H9 (cell line): Measurements from ENCODE around the gene TEX38. TPM values are rescaled to one million over a fixed set of nuclear protein-coding genes. Genes with fewer than 3 reads are reported as not detected.

ENCODE experiments used
- DNase-seq: peaks from one replicate; pipeline ENCODE4 v3.0.0-alpha.2; 2017
- H2AFZ ChIP-seq: one replicate; pipeline ENCODE4 v1.6.1; 2013; ENCODE audit warnings: mild to moderate bottlenecking, low read length, control low read depth, moderate library complexity
- H2AK5ac ChIP-seq: 2 replicates; pipeline ENCODE4 v1.6.1; 2013; ENCODE audit warnings: low read length, control low read depth, mixed read lengths; ENCODE audit not compliant: insufficient read length
- H2BK120ac ChIP-seq: one replicate; pipeline ENCODE4 v1.6.1; 2013; ENCODE audit warnings: low read depth, mild to moderate bottlenecking, low read length, control low read depth, inconsistent platforms; ENCODE audit not compliant: poor library complexity, severe bottlenecking
- H2BK12ac ChIP-seq: 2 replicates; pipeline ENCODE4 v1.6.1; 2013; ENCODE audit warnings: low read length, control low read depth, mixed read lengths, low read depth; ENCODE audit not compliant: insufficient read length
- H2BK15ac ChIP-seq: 2 replicates; pipeline ENCODE4 v1.6.1; 2013; ENCODE audit warnings: low read depth, low read length, control low read depth
- H2BK20ac ChIP-seq: one replicate; pipeline ENCODE4 v1.6.1; 2013; ENCODE audit warnings: low read depth, mild to moderate bottlenecking, low read length, control low read depth, inconsistent platforms; ENCODE audit not compliant: poor library complexity, severe bottlenecking
- H2BK5ac ChIP-seq: 2 replicates; pipeline ENCODE4 v1.6.1; 2013; ENCODE audit warnings: low read length, control low read depth, mixed read lengths; ENCODE audit not compliant: insufficient read length
- H3K14ac ChIP-seq: 2 replicates; pipeline ENCODE4 v1.6.1; 2013; ENCODE audit warnings: low read length, control low read depth; ENCODE audit not compliant: insufficient read depth
- H3K18ac ChIP-seq: 2 replicates; pipeline ENCODE4 v1.6.1; 2013; ENCODE audit warnings: low read depth, mild to moderate bottlenecking, mixed read lengths, low read length, control low read depth; ENCODE audit not compliant: insufficient read length
- H3K23ac ChIP-seq: 2 replicates; pipeline ENCODE4 v1.6.1; 2013; ENCODE audit warnings: low read length, control low read depth, mixed read lengths, low read depth; ENCODE audit not compliant: insufficient read length
- H3K23me2 ChIP-seq: 2 replicates; pipeline ENCODE4 v1.6.1; 2013; ENCODE audit warnings: low read depth, mild to moderate bottlenecking, mixed read lengths, low read length, control low read depth; ENCODE audit not compliant: insufficient read length, poor library complexity, severe bottlenecking
- H3K27ac ChIP-seq: 2 replicates; pipeline ENCODE4 v1.5.1; 2013; ENCODE audit warnings: low read length, control low read depth, mixed read lengths, low read depth; ENCODE audit not compliant: insufficient read length
- H3K27me3 ChIP-seq: 2 replicates; pipeline ENCODE4 v1.6.1; 2013; ENCODE audit warnings: low read length, control low read depth, inconsistent platforms; ENCODE audit not compliant: insufficient read depth
- H3K4ac ChIP-seq: 2 replicates; pipeline ENCODE4 v1.6.1; 2013; ENCODE audit warnings: low read depth, mild to moderate bottlenecking, control low read depth, inconsistent platforms, low read length, moderate library complexity
- H3K4me1 ChIP-seq: 2 replicates; pipeline ENCODE4 v1.6.1; 2013; ENCODE audit warnings: low read length, control low read depth, inconsistent platforms; ENCODE audit not compliant: insufficient read depth
- H3K4me2 ChIP-seq: 2 replicates; pipeline ENCODE4 v1.6.1; 2013; ENCODE audit warnings: low read length, control low read depth, mixed read lengths; ENCODE audit not compliant: insufficient read length, insufficient read depth
- H3K56ac ChIP-seq: 2 replicates; pipeline ENCODE4 v1.6.1; 2013; ENCODE audit warnings: low read depth, mild to moderate bottlenecking, mixed read lengths, low read length, control low read depth; ENCODE audit not compliant: insufficient read length
- H3K79me1 ChIP-seq: 2 replicates; pipeline ENCODE4 v1.6.1; 2013; ENCODE audit warnings: low read depth, mild to moderate bottlenecking, moderate library complexity, low read length, control low read depth, inconsistent platforms; ENCODE audit not compliant: insufficient read depth, poor library complexity, severe bottlenecking
- H3K79me2 ChIP-seq: 2 replicates; pipeline ENCODE4 v1.6.1; 2013; ENCODE audit warnings: low read length, control low read depth, inconsistent platforms; ENCODE audit not compliant: insufficient read depth
- H3K9ac ChIP-seq: 2 replicates; pipeline ENCODE4 v1.6.1; 2013; ENCODE audit warnings: low read length, control low read depth, mixed read lengths; ENCODE audit not compliant: insufficient read length; ENCODE audit errors: extremely low read depth
- H3K9me3 ChIP-seq: one replicate; pipeline ENCODE4 v1.6.1; 2013; ENCODE audit warnings: low read depth, low read length, inconsistent platforms; ENCODE audit not compliant: control insufficient read depth
- H3T11ph ChIP-seq: one replicate; pipeline ENCODE4 v1.6.1; 2013; ENCODE audit warnings: mild to moderate bottlenecking, low read length, control low read depth, inconsistent platforms
- H4K20me1 ChIP-seq: one replicate; pipeline ENCODE4 v1.6.1; 2013; ENCODE audit not compliant: control insufficient read depth, insufficient read length, insufficient read depth
- H4K5ac ChIP-seq: 2 replicates; pipeline ENCODE4 v1.6.1; 2013; ENCODE audit warnings: low read depth, mild to moderate bottlenecking, mixed read lengths, low read length, control low read depth; ENCODE audit not compliant: insufficient read length
- H4K8ac ChIP-seq: replicated peaks from 2 replicates; pipeline ENCODE4 v1.6.1; 2013; ENCODE audit warnings: low read length, control low read depth, mixed read lengths, low read depth; ENCODE audit not compliant: insufficient read length
- H4K91ac ChIP-seq: 2 replicates; pipeline ENCODE4 v1.6.1; 2013; ENCODE audit warnings: low read depth, mild to moderate bottlenecking, moderate library complexity, mixed read lengths, low read length, control low read depth; ENCODE audit not compliant: insufficient read length
- H3K27ac Mint-ChIP-seq, 3 experiments: 2 replicates in 2 of 3; 3 replicates in 1 of 3; pipeline ENCODE4 v1.8.0; 2020 to 2021; ENCODE audit warnings: mixed read lengths in 3 of 3, mild to moderate bottlenecking in 1 of 3, moderate library complexity in 1 of 3
- H3K27me3 Mint-ChIP-seq: 2 replicates; pipeline ENCODE4 v1.8.0; 2021; ENCODE audit warnings: low read depth, mild to moderate bottlenecking, moderate library complexity, mixed read lengths
- H3K36me3 Mint-ChIP-seq, 3 experiments: 2 replicates in 2 of 3; 3 replicates in 1 of 3; pipeline ENCODE4 v1.8.0; 2020 to 2021; ENCODE audit warnings: low read depth in 3 of 3, mixed read lengths in 3 of 3; ENCODE audit not compliant: insufficient read depth in 1 of 3
- H3K4me1 Mint-ChIP-seq, 2 experiments: 2 replicates each; pipeline ENCODE4 v1.8.0; 2020; ENCODE audit warnings: mixed read lengths in 2 of 2
- H3K4me3 Mint-ChIP-seq, 2 experiments: 2 replicates in 1 of 2; 3 replicates in 1 of 2; pipeline ENCODE4 v1.8.0; 2020 to 2021; ENCODE audit warnings: mild to moderate bottlenecking in 2 of 2, mixed read lengths in 2 of 2, moderate library complexity in 1 of 2
- H3K9me3 Mint-ChIP-seq, 2 experiments: 2 replicates in 1 of 2; 3 replicates in 1 of 2; pipeline ENCODE4 v1.8.0; 2020; ENCODE audit warnings: mild to moderate bottlenecking in 2 of 2, mixed read lengths in 2 of 2, moderate library complexity in 1 of 2
- WGBS: extraction: QIAGEN DNeasy Blood & Tissue Kit; methylation state at CpG from one replicate; pipeline ENCODE4 v1.1.7; 2013; ENCODE audit warnings: missing lambda C conversion rate, low lambda C conversion rate, mixed read lengths; ENCODE audit not compliant: insufficient read length; ENCODE audit errors: extremely low coverage; 5-methylcytosine and 5-hydroxymethylcytosine counted together
- total RNA-seq: library from RNA; stranded (reverse); gene quantifications from 2 replicates; pipeline ENCODE4 v1.2.1, GENCODE V29; 2021
- TF ChIP-seq, protein P1 (sequence below): fragments of 200-600 bp; sonication (generic); conservative IDR thresholded peaks from 3 replicates; pipeline ENCODE4 v1.8.0; 2021; ENCODE audit warnings: antibody characterized with exemption, mild to moderate bottlenecking

The TEX38 gene
- total RNA-seq, 1 experiment from 2014 or later: not detected

DNA sequence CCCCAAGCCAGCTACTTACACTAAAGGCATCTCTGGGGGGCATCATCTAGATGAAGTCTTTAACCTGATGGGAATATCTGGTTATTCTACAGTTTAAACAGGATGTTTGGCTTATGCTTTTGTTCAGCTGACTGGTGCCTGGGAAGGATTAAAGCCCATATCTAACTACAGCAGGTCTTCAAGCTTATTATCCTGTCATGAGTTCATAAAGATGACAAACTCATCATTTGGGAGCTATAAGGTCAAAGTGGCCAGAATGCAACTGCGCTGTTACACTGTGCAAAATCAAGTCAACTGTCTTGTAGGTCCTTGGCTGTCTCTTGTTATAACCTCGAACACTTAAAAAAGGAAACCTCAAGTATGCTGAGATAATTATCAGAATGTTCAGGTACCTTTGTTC is 36.4 kb upstream of the TEX38 start:
- Histone ChIP-seq H2BK5ac (no peak overlapping the region), H4K8ac (no peak overlapping the region), H2BK12ac (no peak overlapping the region), H3K4ac (no peak overlapping the region), H3T11ph (no peak overlapping the region), H3K56ac (peak overlapping the region; percentile 51), H4K20me1 (no peaks in the 10 kb centered on the region), H2AK5ac (no peak overlapping the region), H3K14ac (no peak overlapping the region), H2BK120ac (no peak overlapping the region), H4K91ac (no peak overlapping the region), H2BK20ac (no peak overlapping the region), H3K79me1 (no peaks in the 10 kb centered on the region), H4K5ac (no peak overlapping the region), H3K27me3 (no peaks in the 10 kb centered on the region), H2AFZ (no peak overlapping the region), H3K23ac (no peak overlapping the region), H3K9ac (no peak overlapping the region), H3K79me2 (no peaks in the 10 kb centered on the region), H3K23me2 (no peaks in the 10 kb centered on the region), H3K9me3 (no peaks in the 10 kb centered on the region), H3K4me1 (no peaks in the 10 kb centered on the region), H3K4me2 (no peak overlapping the region), H3K27ac (no peak overlapping the region), H3K18ac (no peak overlapping the region), H2BK15ac (no peak overlapping the region)
- Mint-ChIP-seq H3K36me3 (peaks cover 2 to 28% (median 25%) of the 10 kb centered on the region in 3 experiments; a peak in 6 of 7 replicates), H3K4me3 (no peak overlapping the region), H3K27me3 (no peaks in the 10 kb centered on the region), H3K27ac (no peak overlapping the region), H3K9me3 (no peaks in the 10 kb centered on the region), H3K4me1 (no peaks in the 10 kb centered on the region)
- TF ChIP-seq, protein P1, sequence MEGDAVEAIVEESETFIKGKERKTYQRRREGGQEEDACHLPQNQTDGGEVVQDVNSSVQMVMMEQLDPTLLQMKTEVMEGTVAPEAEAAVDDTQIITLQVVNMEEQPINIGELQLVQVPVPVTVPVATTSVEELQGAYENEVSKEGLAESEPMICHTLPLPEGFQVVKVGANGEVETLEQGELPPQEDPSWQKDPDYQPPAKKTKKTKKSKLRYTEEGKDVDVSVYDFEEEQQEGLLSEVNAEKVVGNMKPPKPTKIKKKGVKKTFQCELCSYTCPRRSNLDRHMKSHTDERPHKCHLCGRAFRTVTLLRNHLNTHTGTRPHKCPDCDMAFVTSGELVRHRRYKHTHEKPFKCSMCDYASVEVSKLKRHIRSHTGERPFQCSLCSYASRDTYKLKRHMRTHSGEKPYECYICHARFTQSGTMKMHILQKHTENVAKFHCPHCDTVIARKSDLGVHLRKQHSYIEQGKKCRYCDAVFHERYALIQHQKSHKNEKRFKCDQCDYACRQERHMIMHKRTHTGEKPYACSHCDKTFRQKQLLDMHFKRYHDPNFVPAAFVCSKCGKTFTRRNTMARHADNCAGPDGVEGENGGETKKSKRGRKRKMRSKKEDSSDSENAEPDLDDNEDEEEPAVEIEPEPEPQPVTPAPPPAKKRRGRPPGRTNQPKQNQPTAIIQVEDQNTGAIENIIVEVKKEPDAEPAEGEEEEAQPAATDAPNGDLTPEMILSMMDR: no peak
- DNase-seq: no peak
- WGBS: no CpG with 5 or more reads among the region's 2 CpGs
